ENCODE results near the gene ESRRG.

The ESRRG gene

DNA sequence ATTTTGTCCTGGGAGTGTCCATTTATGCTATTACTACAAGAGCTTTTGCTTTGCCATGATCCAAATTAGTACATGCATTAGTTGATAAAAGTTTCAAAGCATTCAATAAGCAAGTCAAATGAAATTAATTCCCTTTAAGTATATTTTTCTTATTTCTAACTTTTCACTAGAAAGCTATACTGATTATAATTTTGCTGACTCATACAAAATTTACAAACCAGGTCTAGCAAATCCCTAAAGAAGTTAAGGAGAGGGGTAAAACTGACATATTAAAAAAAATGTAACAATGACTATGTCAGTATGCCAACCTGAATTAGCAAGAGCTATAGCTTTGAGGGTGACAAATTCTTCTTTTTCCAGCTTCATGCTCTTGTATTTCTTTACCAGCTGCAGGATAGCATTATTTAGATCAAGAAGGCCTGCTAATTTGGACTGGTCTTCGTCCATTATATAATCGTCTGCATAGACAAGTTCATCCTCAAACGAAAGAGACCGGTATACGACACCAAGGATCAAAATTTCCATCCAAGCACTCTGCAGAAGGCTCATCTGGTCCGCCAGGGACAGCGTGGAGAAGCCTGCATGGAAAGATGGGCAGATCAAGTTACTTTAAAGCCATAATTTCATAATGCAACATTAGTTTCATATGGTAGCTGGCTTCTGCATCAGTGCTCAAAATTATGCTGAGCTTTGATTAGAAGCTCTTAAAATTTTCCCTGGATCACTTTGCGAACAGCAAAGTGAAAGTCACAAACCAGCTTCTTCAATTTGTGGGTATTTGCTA, 204.2 kb downstream of the ESRRG start:
- DNase-seq (ENCODE audit: low read depth, low spot score): no peak

DNA sequence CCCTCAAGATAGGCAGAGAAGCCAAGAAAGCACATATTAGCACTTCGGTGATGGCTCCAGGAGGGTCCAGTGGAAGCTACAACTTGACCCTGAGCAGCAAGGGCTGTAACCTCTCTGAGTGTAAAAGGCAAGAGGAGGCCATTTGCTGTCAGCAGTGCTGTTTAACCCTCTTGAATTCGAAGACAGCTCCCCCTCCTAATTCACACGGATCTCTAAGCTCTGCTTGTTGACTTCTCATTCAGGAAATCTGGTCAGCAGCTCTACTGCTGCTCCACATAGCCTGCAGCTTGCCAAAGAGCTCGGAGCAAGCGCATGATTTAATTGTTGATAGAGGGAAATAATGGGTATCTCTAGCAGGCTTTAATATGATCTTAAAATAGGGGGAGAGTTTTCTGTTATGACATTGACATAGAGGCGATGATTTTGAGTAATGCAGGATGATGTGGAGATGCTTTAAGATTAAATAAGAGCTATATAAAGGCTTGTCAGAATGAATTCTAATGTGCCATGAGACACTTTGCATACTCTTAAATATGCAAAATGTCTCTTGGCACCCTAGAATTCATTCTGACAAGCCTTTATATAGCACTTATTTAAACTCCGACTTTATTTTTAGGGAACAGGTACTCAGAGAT, 220.6 kb downstream of the ESRRG start:
- no peak for DNase-seq (ENCODE audit: low read depth, low spot score)

DNA sequence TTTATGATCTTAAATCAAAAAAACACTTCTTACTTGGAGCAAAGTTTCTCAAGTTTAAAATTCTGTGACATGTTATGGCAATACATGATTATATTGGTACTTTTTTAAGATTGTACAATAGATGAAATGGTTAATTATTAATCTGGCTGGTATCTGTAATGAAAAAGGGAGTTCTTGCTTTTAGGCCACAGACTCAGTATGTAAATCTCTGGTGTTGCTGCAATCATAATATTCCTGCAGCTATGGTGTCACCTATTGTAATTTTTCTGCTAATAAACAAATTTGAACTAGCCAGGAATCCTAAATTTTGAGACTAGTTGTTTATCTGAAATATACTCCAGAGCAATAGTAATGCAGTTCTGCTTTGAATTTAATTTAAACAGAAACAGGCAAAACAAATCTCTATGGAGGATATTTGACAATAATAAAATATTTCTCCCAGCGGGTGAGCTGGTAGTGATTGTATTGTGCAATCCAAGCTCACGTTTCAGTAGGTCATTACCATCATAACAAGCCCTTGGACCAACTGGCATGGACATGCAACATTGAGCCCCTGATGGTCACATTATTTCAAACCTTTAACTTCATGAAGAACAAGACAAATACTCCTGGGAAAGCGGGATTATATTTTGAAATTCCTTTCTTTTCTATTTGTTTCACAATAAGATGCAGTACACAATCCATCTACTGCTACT, 222.8 kb downstream of the ESRRG start:
- DNase-seq (ENCODE audit: low read depth, low spot score): no peak

DNA sequence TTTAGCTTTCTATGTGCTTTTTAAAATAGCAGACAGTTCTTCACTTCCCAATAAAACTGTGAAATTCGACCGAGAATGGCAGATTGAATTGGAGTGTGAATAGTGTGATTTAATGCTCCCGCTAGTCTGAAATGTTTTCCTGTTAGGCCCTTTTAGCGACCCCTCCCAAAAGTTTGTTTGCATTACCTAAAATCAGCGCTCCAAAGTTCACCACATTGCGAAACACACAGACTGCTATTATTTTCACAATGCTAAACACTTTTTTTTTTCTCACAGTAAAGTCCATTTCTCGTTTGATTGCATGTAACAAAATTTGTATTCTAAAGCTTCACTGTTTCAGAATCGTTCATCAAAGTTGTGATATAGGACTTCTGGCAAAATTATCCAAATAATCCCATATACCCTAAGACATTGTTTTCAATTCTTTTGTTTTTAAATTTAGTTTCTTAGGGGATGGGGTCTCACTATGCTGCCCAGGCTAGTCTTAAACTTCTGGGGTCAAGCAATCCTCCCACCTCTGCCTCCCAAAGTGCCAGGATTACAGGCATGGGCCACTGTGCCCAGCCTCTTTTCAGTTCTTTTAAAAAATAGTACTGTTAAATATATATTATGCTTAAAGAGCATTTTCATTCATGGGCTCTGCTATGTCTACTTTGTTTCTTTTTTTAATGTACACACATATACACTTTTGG, 223.5 kb downstream of the ESRRG start:
- no peak for DNase-seq (ENCODE audit: low read depth, low spot score)

DNA sequence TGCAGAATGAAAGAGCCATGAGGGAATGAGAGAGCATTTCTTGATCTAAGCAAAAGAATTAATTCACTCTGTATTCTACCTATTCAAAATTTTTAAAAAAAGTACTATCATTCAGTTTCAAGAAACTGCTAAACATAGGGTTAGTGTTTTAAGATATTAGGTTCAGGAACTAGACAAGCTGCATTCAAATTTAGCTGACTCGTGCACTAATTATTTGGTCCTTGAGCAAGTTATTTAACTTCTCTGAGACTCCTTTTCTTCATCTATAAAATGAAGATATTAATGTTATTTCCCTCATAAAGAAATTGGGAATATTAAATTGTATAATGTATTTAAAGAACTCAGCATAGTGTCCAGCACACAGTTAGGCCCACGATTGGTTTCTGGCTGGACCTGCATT, 225.0 kb downstream of the ESRRG start:
- DNase-seq (ENCODE audit: low read depth, low spot score): no peak

DNA sequence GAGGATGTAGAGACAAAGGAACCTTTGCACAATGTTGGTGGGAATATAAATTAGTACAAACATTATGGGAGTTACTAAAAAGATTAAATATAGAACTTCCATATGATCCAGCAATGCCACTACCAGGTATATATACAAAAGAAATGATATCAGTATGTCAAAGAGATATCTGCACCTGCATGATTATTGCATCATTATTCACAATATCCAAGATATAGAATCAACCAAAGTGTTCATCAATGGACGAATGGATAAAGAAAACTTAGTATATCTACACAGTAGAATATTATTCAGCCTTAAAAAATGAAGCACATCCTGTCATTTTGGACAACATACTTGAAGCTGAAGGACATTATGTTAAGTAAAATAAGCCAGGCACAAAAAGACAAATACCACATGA, 238.2 kb downstream of the ESRRG start:
- no peak for DNase-seq (ENCODE audit: low read depth, low spot score)

DNA sequence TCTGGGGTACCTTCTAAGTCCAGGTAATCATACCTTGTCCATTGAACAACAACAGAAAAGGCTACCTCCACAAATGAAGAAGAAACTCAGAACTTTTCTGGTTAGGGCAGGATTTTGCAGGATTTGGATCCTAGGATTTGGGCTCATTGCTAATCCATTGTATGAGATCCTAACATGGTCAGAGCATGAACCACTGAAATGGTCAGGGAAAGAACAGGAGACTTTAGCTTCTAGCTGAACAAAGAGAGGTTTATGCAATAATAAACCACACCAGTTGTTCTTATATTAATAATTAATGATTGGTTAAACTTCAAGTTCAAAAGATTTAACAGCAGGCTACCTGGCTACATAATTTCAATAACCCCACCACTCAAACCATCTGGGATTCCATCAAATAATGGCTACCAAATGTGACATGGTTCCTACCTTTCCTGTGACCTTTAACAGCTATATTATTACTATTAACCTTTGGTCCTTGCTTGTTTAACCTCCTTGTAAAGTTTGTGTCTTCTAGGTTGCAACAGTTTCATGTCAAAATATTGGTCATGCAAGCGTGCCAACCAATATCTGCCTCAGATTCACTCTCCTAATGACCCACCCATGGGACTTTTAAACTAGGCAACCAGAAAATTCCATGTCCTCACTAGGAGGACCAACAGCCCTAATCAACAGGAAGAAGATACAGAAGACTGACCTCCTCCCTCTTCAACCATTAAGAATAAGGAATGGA, 239.4 kb downstream of the ESRRG start:
- DNase-seq (ENCODE audit: low read depth, low spot score): no peak

DNA sequence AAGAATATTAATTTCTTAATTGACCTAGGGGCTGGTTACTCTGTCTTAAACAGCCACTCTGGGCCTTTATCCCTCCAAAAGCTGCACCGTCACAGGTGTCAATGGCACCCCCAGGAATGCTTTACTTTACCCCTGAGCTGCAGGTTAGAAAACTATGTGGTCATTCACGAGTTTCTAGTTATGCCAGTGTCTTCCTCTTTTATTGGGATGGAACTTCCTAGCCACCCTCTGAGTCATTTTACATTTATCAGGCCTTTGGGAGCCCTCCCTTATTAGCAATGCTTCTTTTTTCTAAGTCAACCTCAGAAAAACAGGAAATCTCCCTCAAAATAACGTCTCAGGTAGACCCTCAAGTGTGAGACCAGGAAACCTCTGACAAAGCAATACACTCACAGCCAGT, 240.6 kb downstream of the ESRRG start:
- DNase-seq (ENCODE audit: low read depth, low spot score): no peak

DNA sequence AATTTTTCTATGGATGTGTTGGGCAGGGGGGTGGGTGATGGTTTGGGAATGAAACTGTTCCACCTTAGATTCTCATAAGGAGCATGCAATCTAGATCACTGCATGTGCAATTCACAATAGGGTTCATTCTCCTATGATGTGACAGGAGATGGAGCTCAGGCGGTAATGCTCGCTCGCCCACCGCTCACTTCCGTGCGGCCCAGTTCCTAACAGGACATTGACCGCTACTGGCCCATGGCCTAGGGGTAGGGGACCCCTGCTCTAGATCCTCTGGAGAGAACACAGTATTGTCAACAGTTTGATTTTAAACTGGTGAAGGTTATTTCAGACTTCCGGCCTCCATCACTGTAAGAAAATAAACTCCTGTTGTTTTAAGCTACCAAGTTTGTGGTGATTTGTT, 245.0 kb downstream of the ESRRG start:
- no peak for DNase-seq (ENCODE audit: low read depth, low spot score)

DNA sequence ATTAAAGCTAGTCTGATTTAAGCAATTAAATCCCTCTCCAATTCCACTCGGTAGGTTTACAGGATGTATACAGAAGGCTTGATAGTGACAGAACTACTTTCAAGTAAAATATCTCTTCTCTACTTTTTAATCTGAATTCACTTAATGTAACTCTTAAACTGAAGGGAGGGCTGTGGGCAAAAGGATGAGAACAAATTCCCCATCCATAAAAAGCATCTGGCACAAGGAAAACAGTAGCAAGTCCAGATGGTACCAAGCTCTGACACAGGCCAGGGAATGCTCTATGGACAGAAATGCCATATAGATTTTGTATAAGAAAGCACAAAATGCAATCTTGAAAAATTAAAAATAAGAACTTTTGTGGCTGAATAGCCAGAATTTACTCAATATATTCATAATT, 246.9 kb downstream of the ESRRG start:
- no peak for DNase-seq (ENCODE audit: low read depth, low spot score)

DNA sequence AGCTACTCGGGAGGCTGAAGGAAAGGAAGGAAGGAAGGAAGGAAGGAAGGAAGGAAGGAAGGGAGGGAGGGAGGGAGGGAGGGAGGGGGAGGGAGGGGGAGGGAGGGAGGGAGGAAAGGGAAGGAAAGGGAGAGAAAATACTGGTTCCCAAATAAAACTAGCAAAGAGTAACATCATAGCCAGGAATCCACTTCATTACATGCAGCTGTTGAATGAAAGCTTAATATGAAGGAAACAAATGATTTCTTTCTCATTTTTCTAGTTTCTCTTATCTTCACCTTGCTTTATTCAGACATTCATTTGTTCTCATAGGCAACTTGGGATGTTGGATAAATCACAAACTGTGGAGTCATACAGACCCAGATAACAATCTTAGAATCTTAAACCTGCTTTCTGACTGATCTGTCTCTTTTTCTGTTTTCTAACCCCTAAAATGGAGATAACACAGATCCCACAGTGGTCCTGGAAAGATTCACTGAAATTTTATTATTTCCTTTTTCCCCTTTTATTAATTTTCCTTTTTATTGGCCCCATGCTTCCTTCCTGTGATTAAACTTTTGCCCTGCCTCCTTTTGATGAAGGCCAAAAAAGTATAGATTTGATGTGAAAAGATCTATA, 247.5 kb downstream of the ESRRG start:
- no peak for DNase-seq (ENCODE audit: low read depth, low spot score)

DNA sequence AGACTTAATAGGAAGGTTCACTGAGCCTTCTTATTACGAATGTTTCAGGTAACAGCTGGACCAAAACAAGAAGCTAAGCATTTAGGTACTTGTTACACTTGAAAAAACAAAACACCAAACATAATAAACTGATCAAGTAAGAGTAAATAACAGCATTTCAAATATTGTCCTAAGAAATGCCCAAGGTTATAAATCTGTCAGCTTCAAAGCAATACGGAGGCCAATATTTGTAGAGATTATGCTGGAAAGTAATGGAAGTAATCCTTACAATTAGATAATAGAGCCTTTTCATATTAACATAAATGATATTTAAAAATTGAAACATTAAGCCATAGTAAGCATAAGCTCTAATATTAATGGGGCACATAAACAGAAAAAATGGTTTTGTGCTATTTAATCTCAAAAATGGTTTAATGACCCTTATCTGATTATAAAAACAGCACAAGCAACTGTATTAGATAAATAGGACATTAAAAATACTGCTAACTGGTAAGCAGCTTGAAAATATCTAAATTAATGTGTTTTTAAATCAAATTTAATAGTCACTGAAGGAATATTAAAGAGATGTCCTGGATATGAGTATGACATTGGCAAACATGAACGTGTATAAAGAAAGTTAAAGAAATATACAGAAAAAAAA, 256.9 kb downstream of the ESRRG start:
- no peak for DNase-seq (ENCODE audit: low read depth, low spot score)

DNA sequence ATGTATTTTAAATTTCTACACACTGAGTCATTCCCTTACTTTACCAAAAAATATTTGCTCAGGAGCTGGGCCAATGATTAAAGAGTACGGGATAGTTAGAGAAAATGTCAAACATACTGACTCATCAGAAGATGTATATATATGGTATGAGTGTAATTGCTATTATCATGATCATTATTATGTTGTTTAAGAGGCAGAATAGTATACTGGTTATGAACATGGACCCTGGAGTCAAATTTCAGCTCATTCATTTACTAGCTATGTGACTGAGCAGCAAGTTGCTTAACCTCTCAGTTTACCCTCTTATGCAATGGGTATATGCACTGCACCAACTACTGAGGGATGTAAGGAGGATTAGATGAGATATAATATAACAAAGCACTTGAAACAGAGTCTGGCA, 258.7 kb downstream of the ESRRG start:
- DNase-seq (ENCODE audit: low read depth, low spot score): no peak

DNA sequence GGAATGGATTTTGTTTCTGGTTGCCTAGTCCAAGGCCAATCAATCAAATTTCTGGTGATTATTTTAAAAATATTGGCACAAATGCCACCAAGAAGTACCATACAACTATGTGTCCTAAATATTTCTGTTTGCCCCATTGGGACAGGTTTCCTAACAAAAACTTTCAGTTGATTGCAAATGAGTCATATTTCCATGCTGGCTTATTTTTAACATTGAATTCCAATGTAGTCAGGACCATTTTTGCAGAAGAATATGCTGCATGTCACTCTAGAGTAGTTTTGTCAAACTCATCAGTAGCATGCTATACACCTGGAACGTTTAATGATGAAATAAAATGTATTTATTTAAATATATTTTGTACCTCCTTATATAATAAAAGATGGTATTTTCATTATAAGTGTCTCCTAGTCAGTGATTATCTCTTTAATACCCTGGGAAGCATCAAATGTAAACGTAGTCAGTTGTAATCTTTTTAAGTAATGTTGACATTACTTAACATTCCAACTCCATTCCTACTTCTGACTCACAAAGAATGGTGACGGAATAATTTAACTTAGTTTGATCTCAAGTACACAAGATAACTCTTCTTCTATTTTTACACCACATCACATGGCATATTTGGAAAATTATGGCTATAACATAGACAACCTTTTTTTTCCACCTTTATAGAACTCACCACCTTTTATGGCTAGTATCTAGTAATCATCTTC, 261.0 kb downstream of the ESRRG start:
- DNase-seq (ENCODE audit: low read depth, low spot score): no peak

DNA sequence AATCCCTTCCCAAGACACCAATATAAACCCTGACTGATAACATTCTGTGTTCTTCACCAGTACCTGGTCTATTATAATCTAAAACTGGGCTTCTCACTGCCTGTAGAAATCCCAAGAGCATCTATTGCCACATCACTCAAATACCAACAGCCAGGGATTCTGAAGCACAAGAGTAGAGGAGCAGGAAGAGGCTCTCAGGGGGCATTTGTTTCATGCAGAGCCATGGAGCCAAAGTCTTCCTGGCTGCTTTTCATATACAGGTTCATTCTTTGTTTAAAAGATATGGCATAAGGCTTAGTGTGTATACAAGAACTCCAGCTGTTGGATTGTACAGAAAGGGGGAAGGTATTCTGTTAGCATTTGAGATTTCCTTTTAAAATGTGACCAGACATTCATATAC, 261.8 kb downstream of the ESRRG start:
- no peak for DNase-seq (ENCODE audit: low read depth, low spot score)

DNA sequence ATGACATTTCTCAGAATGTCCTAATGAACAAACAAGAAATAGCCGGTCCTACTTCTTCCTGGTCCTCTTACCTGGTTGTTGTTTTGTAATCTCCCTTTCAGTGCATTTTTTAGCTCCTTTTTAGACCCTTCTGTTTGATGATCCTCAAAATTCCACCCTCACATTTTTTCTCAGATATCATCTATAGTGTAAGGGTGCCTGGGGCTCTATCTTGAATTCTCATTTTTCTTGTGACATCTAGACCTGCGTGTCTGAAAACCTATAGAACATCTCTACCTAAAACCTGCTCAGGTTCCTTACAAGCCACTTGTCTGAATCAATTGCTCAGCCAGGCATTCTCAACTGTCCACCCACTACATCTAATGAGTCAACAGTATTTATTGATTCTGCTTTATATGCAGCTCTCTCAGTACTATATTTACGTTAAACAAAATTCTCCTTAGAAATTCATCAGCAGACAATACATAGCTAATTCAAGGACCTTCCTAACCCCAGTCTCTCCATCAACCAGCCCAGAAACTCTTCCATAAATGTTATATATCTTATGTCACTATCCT, 263.5 kb downstream of the ESRRG start:
- DNase-seq (ENCODE audit: low read depth, low spot score): no peak

DNA sequence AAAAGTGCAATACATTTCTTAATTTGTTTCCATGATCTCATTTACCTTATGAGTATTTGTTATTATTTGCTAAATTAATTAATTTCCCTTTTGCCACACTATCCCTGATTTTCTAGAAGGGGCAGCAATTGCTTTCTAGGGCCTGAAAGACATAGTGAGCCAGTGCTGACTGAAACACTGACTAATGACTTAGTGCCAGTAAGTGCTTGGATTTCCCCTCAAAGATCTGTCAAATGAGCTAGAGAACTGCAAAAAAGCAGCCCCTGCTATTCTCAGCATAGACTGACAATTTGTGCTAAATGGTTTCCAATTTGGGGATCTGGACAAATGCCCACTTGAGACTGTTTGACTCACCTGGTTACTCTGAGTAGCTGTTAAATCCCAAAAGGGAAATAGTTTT, 264.4 kb downstream of the ESRRG start:
- no peak for DNase-seq (ENCODE audit: low read depth, low spot score)

DNA sequence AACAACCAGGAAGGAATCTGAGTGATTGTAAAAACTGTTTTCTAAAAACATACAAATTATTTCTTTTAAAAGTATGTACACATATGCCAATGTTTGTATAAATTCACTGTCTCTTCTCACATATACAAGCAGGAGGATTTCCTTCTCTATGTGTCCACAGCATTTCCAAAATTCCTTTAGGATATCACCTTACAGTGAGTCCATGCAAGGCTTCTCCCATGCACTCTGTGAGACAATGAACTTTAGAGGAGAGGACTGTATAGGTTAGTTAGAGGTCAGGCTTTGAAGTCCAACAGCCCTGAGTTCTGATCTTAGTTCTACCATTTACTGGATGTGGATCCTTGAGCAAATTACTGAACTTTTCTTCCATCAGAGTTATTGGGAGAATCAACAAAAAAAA, 265.9 kb downstream of the ESRRG start:
- peak; percentile 31 for DNase-seq (ENCODE audit: low read depth, low spot score)

DNA sequence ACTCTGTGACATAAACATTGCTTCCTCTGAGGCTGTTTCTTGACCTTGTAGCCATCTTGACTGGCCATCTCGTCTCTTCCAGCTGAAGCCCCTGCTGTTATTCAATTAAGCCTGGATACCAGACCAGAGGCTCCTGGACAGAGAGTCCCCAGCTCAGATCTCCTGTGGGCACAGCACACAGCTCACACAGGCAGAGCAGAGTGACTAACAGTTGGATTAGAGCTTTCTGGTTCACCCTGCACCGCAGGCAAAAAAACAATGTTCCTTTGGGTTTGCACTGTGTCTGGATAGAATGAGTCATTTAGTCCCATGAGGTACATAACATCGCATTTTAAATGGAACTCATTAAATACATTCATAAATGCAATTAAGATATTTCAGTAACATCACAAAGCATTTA, 266.5 kb downstream of the ESRRG start:
- peak; percentile 73 for DNase-seq (ENCODE audit: low read depth, low spot score)

DNA sequence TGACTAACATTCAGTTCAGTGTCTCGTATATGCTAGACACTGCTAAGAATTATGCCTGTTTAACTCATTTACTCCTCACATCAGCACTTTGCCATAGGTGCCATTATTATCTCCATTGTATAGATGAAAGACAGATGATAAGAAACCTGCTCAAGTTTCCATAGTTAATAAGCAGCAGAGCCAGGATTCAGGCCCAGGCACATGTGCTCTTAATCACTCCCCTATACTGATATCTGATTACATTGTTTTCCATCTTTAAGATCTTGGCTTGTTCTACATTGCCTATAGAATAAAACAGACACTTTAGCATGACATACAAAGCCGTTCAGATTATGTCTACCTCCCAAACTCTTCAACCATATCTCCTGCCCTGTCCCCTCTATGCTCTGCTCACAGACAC, 269.5 kb downstream of the ESRRG start:
- DNase-seq (ENCODE audit: low read depth, low spot score): no peak

Measured in smooth muscle cell of the brain vasculature (primary cell).